ENCODE data around the gene KCNK4. TPM values are rescaled to one million over a fixed set of nuclear protein-coding genes. Genes with fewer than 3 reads are reported as not detected.

Gene KCNK4
- total RNA-seq, 2 donors from 2014 or later = not detected

DNA sequence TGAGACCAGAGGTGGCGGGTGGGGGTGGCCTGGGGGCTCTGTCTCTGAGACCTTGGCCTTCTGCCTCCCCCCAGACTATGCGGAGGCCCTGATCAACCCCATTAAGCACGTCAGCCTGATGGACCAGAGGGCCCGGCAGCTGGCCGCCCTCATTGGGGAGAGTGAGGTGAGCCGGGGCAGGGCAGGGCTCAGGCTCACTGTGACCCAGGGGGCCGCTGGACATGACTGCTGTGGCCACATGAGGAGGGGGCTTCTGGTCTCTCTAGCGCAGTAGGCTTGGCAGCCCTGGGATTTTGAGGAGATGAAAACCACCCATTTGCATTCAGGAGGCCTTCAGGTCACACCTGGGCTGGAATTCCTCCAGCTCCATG is 27.2 kb upstream of the KCNK4 start:
- Histone ChIP-seq H3K9me3 (no peaks in the 10 kb centered on the region), H3K4me1 (peaks cover 15% of the 10 kb centered on the region), H3K4me3 (no peak overlapping the region), H3K27ac (no peak overlapping the region), H3K36me3 (peaks cover 27% of the 10 kb centered on the region), H3K27me3 (no peaks in the 10 kb centered on the region), H3K9ac (ENCODE audit: low read depth in 2 of 2, low read length in 2 of 2) (no peak overlapping the region)
- DNase-seq = no peak
- TF ChIP-seq, protein P1, sequence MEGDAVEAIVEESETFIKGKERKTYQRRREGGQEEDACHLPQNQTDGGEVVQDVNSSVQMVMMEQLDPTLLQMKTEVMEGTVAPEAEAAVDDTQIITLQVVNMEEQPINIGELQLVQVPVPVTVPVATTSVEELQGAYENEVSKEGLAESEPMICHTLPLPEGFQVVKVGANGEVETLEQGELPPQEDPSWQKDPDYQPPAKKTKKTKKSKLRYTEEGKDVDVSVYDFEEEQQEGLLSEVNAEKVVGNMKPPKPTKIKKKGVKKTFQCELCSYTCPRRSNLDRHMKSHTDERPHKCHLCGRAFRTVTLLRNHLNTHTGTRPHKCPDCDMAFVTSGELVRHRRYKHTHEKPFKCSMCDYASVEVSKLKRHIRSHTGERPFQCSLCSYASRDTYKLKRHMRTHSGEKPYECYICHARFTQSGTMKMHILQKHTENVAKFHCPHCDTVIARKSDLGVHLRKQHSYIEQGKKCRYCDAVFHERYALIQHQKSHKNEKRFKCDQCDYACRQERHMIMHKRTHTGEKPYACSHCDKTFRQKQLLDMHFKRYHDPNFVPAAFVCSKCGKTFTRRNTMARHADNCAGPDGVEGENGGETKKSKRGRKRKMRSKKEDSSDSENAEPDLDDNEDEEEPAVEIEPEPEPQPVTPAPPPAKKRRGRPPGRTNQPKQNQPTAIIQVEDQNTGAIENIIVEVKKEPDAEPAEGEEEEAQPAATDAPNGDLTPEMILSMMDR (IDR thresholded peaks at IDR 0.05) = no peak
- intact Hi-C loops (cut with DNase I) = no loop called here

DNA sequence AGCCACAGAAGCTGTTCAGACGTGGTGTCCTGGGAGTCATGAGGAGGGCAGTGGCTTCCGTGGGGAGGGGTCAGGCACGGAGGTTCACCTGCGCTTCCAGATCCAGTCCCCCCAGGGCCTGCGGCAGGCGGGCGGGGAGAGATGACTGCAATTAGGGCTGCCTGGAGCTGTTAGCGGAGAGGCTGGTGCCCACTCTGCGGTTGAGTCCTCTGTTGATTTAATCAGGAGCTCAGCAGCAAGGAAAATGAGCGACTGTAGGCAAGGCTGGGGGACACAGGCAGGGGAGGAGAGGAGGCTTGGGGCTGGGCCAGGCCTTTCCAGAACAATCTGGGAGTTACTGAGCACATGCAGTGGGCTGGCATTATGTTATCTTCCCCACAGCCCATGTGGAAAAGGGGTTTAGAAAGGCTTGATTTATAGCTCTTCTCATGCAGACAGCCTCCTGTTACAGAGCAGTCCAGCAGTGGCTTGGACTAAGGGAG is 26.7 kb upstream of the KCNK4 start:
- no peaks in the 10 kb centered on the region for H3K9me3 ChIP-seq
- H3K36me3 ChIP-seq = peaks cover 22% of the 10 kb centered on the region
- no peak for DNase-seq
- H3K27me3 ChIP-seq = no peaks in the 10 kb centered on the region
- no peak overlapping the region for H3K27ac ChIP-seq
- H3K4me1 ChIP-seq = peaks cover 16% of the 10 kb centered on the region
- H3K9ac ChIP-seq (ENCODE audit: low read depth in 2 of 2, low read length in 2 of 2) = no peak overlapping the region
- intact Hi-C loops (cut with DNase I) = no loop called here
- H3K4me3 ChIP-seq = no peak overlapping the region
- TF ChIP-seq, protein P1 (IDR thresholded peaks at IDR 0.05) = no peak

DNA sequence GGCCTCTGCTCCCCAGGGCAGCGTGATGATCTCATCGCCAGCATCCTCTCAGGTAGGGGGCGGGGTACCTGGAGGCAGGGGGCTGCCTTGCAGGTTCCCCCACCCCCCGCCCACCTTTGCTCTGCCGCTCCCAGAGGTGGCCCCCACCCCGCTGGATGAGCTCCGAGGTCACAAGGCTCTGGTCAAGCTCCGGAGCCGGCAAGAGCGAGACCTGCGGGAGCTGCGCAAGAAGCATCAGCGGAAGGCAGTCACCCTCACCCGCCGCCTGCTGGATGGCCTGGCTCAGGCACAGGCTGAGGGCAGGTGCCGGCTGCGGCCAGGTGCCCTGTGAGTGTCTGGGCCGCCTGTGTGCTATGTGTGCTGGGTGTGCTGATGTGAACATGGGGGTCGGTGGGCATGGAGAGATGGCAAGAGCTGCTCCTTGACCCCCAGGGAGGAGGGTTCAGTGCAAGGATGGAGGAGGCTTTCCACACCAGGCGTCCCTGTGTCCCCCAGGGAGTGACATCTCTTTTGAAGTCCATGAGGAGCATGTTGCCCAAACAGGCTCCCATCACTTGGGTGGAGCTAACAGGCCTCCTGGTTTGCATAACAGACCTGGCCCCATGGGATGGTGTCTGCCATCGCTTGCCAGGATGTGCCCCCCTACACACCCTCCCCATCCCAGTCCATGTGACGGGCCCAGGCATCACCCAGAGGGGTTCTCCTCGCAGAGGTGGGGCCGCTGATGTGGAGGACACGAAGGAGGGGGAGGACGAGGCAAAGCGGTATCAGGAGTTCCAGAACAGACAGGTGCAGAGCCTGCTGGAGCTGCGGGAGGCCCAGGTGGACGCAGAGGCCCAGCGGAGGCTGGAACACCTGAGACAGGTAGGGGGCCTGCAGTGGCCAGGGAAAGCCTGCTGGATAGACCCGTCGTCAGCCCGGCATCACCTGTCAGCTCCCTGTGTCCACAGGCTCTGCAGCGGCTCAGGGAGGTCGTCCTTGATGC is 25.6 kb upstream of the KCNK4 start:
- peaks cover 22% of the 10 kb centered on the region for H3K36me3 ChIP-seq
- no peaks in the 10 kb centered on the region for H3K9me3 ChIP-seq
- intact Hi-C loops (cut with DNase I) = no loop called here
- H3K9ac ChIP-seq (ENCODE audit: low read depth in 2 of 2, low read length in 2 of 2) = peak overlapping the region in 1 of 2 donors; percentile 29
- no peaks in the 10 kb centered on the region for H3K27me3 ChIP-seq
- H3K4me1 ChIP-seq = peaks cover 16% of the 10 kb centered on the region
- no peak overlapping the region for H3K27ac ChIP-seq
- no peak for DNase-seq
- H3K4me3 ChIP-seq = no peak overlapping the region
- TF ChIP-seq, protein P1 (IDR thresholded peaks at IDR 0.05) = no peak

DNA sequence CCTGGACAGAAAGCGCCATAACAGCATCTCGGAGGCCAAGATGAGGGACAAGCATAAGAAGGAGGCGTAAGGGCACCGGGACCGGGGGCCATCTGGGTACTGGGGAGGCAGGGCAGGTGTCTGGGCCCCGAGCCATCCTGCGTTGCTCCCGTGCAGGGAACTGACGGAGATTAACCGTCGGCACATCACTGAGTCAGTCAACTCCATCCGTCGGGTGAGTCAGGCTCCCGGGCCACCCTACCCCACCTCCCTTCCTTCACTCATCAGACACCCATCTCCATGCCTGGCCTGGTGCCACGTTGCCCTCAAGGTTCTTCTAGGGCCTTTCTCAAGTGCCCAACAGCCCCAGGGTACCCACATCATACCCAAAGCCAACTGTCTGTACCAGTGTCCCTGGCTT is 24.8 kb upstream of the KCNK4 start:
- peak overlapping the region in 1 of 2 donors; percentile 29 for H3K9ac ChIP-seq (ENCODE audit: low read depth in 2 of 2, low read length in 2 of 2)
- H3K36me3 ChIP-seq = peaks cover 22% of the 10 kb centered on the region
- no peaks in the 10 kb centered on the region for H3K27me3 ChIP-seq
- H3K4me3 ChIP-seq = no peak overlapping the region
- no peaks in the 10 kb centered on the region for H3K9me3 ChIP-seq
- DNase-seq = no peak
- H3K4me1 ChIP-seq = peaks cover 16% of the 10 kb centered on the region
- H3K27ac ChIP-seq = no peak overlapping the region
- intact Hi-C loops (cut with DNase I) = no loop called here
- TF ChIP-seq, protein P1 (IDR thresholded peaks at IDR 0.05) = no peak

DNA sequence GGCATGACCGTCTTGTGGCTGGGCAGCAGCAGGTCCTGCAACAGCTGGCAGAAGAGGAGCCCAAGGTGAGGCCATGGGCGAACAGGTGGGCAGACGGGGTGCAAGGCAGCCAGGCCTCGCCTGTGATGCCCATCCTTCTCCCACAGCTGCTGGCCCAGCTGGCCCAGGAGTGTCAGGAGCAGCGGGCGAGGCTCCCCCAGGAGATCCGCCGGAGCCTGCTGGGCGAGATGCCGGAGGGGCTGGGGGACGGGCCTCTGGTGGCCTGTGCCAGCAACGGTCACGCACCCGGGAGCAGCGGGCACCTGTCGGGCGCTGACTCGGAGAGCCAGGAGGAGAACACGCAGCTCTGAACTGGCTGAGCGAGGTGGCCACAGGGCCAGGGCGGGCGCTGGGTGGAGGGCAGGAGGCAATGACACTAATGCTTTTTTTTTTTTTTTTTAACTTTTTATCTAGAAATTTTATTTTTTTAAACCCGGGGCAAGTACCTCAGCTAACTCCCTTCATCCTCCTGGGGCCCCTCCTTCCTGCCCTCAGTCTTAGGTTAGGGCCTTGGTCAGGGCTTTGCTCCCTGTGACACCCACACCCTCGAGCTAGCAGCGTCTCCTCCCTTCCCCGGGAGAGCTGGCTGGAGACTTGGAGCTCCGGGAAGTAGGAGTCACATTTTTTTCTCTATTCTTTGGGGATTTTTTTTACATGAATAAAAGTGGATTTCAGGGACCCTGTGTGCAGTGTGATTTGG is 23.7 kb upstream of the KCNK4 start:
- Histone ChIP-seq H3K27me3 (no peaks in the 10 kb centered on the region), H3K27ac (peak overlapping the region; percentile 98), H3K9ac (ENCODE audit: low read depth in 2 of 2, low read length in 2 of 2) (peak overlapping the region in 1 of 2 donors; percentile 94), H3K4me1 (peaks cover 21% of the 10 kb centered on the region), H3K9me3 (no peaks in the 10 kb centered on the region), H3K4me3 (no peak overlapping the region), H3K36me3 (peaks cover 22% of the 10 kb centered on the region)
- TF ChIP-seq, protein P1 (IDR thresholded peaks at IDR 0.05) = no peak
- intact Hi-C loops (cut with DNase I) = no loop called here
- peak; percentile 60 for DNase-seq
